Neural cell (in vitro differentiated cells): Measurements from ENCODE around the gene FBXO46. TPM values are rescaled to one million over a fixed set of nuclear protein-coding genes. Genes with fewer than 3 reads are reported as not detected.

Experiments used
- H2AFZ ChIP-seq: fragments of 200-600, 300-800 bp; sonication (generic), shearing (Covaris generic); 2 replicates; pipeline ENCODE4 v1.6.0; 2014; ENCODE audit warnings: low read depth, mild to moderate bottlenecking, antibody characterized with exemption, low read length, moderate library complexity
- H3F3A ChIP-seq: fragments of 200-600 bp; shearing (Covaris generic); 2 replicates; pipeline ENCODE4 v1.6.1; 2016; ENCODE audit warnings: mild to moderate bottlenecking, moderate library complexity, mixed read lengths, antibody characterized with exemption, low read length; ENCODE audit not compliant: insufficient read depth, poor library complexity, severe bottlenecking
- H3K27ac ChIP-seq: fragments of 200-600, 300-800 bp; sonication (generic), shearing (Covaris generic); 2 replicates; pipeline ENCODE4 v1.5.1; 2014; ENCODE audit warnings: mild to moderate bottlenecking, low read length, moderate library complexity
- H3K27me3 ChIP-seq: fragments of 300-800, 200-600 bp; sonication (generic), shearing (Covaris generic); 2 replicates; pipeline ENCODE4 v1.6.0; 2014; ENCODE audit warnings: mild to moderate bottlenecking, low read depth, low read length, moderate library complexity; ENCODE audit not compliant: insufficient read depth
- H3K36me3 ChIP-seq: fragments of 300-800, 200-600 bp; sonication (generic), shearing (Covaris generic); 2 replicates; pipeline ENCODE4 v1.5.1; 2014; ENCODE audit warnings: mild to moderate bottlenecking, antibody characterized with exemption, low read length, moderate library complexity; ENCODE audit not compliant: insufficient read depth
- H3K4me2 ChIP-seq: fragments of 300-800, 200-600 bp; sonication (generic), shearing (Covaris generic); 2 replicates; pipeline ENCODE4 v1.6.0; 2014; ENCODE audit warnings: mild to moderate bottlenecking, low read length
- H3K4me3 ChIP-seq: fragments of 300-800, 200-600 bp; sonication (generic), shearing (Covaris generic); 2 replicates; pipeline ENCODE4 v1.5.1; 2014; ENCODE audit warnings: mild to moderate bottlenecking, low read length, moderate library complexity
- H3K79me2 ChIP-seq: fragments of 200-600 bp; shearing (Covaris generic); replicated peaks from 2 replicates; pipeline ENCODE4 v1.6.0; 2014; ENCODE audit warnings: mild to moderate bottlenecking, low read length, moderate library complexity; ENCODE audit not compliant: insufficient read depth
- H3K9ac ChIP-seq: fragments of 300-800, 200-600 bp; sonication (generic), shearing (Covaris generic); 2 replicates; pipeline ENCODE4 v1.6.1; 2016; ENCODE audit warnings: mild to moderate bottlenecking, low read length, mixed read lengths
- H3K9me2 ChIP-seq: fragments of 200-600 bp; shearing (Covaris generic); 2 replicates; pipeline ENCODE4 v1.6.1; 2016; ENCODE audit warnings: mild to moderate bottlenecking, low read length, mixed read lengths; ENCODE audit not compliant: insufficient read depth
- H3K9me3 ChIP-seq: fragments of 200-600, 300-800 bp; sonication (generic), shearing (Covaris generic); 2 replicates; pipeline ENCODE4 v1.6.1; 2016; ENCODE audit warnings: mild to moderate bottlenecking, mixed run types, low read length, moderate library complexity, mixed read lengths
- H4K20me1 ChIP-seq: fragments of 200-600 bp; shearing (Covaris generic); 2 replicates; pipeline ENCODE4 v1.6.1; 2016; ENCODE audit warnings: mild to moderate bottlenecking, mixed run types; ENCODE audit not compliant: insufficient read depth
- EP300 ChIP-seq: fragments of 450-650 bp; conservative IDR thresholded peaks from 2 replicates; pipeline ENCODE4 v1.6.1; 2014; ENCODE audit warnings: antibody characterized with exemption, mild to moderate bottlenecking, moderate library complexity; ENCODE audit not compliant: poor library complexity, severe bottlenecking
- EZH2 ChIP-seq: fragments of 200-600, 300-800 bp; shearing (Covaris generic), sonication (generic); IDR thresholded peaks from 2 replicates; pipeline ENCODE4 v1.6.1; 2014; ENCODE audit warnings: antibody characterized with exemption, low read length, borderline replicate concordance, mild to moderate bottlenecking; ENCODE audit not compliant: insufficient read depth, poor library complexity, severe bottlenecking
- MXI1 ChIP-seq: fragments of 450-650 bp; conservative IDR thresholded peaks from 2 replicates; pipeline ENCODE4 v1.6.1; 2014; ENCODE audit warnings: antibody characterized with exemption, mild to moderate bottlenecking; ENCODE audit not compliant: poor library complexity, severe bottlenecking
- POLR2AphosphoS5 ChIP-seq: IDR thresholded peaks from 2 replicates; pipeline ENCODE4 v1.6.1; 2012
- RAD21 ChIP-seq: fragments of 450-650 bp; conservative IDR thresholded peaks from 2 replicates; pipeline ENCODE4 v1.6.1; 2014; ENCODE audit warnings: antibody characterized with exemption, mild to moderate bottlenecking, moderate library complexity
- SMC3 ChIP-seq: fragments of 450-650 bp; conservative IDR thresholded peaks from 2 replicates; pipeline ENCODE4 v1.6.1; 2014; ENCODE audit warnings: antibody characterized with exemption, mild to moderate bottlenecking, moderate library complexity; ENCODE audit not compliant: poor library complexity
- TAF1 ChIP-seq: IDR thresholded peaks from 2 replicates; pipeline ENCODE4 v1.6.1; 2012; ENCODE audit warnings: low read depth
- polyA plus RNA-seq: library from polyadenylated mRNA; depleted of rRNA; stranded (reverse); fragments of >200 nt; gene quantifications from 2 replicates; pipeline ENCODE4 v1.2.3, GENCODE V29; 2014
- TF ChIP-seq, protein P1 (sequence below): fragments of 450-650 bp; IDR thresholded peaks from 2 replicates; pipeline ENCODE4 v1.5.1; 2014; ENCODE audit warnings: antibody characterized with exemption, mild to moderate bottlenecking, moderate library complexity; ENCODE audit not compliant: poor library complexity, severe bottlenecking
- TF ChIP-seq, protein P2 (sequence below): IDR thresholded peaks from 2 replicates; pipeline ENCODE4 v1.6.1; 2012; ENCODE audit warnings: borderline replicate concordance

FBXO46 gene
- polyA plus RNA-seq, 1 donor from 2014 or later: 12.5 TPM

DNA sequence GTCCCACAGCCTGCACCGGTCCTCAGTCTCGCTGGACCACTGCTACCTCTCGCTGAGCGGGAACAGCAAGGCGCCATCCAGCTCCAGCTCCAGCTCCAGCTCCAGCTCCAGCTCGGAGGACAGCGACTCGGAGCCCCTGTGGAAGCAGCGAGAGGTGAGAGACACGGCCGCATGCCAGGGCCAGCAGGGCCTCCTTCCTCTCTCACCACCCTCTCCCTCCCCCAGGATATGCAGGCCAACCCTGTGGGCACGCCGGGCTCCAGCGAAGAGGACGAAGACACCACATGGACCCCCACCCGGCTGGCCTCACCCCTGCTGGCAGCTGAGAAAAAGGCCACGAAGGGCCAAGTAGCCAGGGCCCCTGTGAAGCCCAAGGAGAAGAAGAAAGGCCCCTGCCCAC, 31.0 kb upstream of the FBXO46 start:
- Histone ChIP-seq H3K27me3 (no peaks in the 10 kb centered on the region), H3K27ac (no peak overlapping the region), H3K4me2 (no peak overlapping the region), H3K9me2 (no peaks in the 10 kb centered on the region), H2AFZ (no peak overlapping the region), H3K4me3 (no peak overlapping the region), H4K20me1 (no peaks in the 10 kb centered on the region), H3F3A (no peaks in the 10 kb centered on the region), H3K9ac (no peak overlapping the region), H3K9me3 (no peaks in the 10 kb centered on the region), H3K79me2 (no peaks in the 10 kb centered on the region), H3K36me3 (no peaks in the 10 kb centered on the region)
- TF ChIP-seq POLR2AphosphoS5 (no peak), TAF1 (no peak), EP300 (no peak), EZH2 (no peak), RAD21 (no peak), MXI1 (no peak), SMC3 (no peak)
- TF ChIP-seq, protein P1, sequence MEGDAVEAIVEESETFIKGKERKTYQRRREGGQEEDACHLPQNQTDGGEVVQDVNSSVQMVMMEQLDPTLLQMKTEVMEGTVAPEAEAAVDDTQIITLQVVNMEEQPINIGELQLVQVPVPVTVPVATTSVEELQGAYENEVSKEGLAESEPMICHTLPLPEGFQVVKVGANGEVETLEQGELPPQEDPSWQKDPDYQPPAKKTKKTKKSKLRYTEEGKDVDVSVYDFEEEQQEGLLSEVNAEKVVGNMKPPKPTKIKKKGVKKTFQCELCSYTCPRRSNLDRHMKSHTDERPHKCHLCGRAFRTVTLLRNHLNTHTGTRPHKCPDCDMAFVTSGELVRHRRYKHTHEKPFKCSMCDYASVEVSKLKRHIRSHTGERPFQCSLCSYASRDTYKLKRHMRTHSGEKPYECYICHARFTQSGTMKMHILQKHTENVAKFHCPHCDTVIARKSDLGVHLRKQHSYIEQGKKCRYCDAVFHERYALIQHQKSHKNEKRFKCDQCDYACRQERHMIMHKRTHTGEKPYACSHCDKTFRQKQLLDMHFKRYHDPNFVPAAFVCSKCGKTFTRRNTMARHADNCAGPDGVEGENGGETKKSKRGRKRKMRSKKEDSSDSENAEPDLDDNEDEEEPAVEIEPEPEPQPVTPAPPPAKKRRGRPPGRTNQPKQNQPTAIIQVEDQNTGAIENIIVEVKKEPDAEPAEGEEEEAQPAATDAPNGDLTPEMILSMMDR: no peak
- TF ChIP-seq, protein P2, sequence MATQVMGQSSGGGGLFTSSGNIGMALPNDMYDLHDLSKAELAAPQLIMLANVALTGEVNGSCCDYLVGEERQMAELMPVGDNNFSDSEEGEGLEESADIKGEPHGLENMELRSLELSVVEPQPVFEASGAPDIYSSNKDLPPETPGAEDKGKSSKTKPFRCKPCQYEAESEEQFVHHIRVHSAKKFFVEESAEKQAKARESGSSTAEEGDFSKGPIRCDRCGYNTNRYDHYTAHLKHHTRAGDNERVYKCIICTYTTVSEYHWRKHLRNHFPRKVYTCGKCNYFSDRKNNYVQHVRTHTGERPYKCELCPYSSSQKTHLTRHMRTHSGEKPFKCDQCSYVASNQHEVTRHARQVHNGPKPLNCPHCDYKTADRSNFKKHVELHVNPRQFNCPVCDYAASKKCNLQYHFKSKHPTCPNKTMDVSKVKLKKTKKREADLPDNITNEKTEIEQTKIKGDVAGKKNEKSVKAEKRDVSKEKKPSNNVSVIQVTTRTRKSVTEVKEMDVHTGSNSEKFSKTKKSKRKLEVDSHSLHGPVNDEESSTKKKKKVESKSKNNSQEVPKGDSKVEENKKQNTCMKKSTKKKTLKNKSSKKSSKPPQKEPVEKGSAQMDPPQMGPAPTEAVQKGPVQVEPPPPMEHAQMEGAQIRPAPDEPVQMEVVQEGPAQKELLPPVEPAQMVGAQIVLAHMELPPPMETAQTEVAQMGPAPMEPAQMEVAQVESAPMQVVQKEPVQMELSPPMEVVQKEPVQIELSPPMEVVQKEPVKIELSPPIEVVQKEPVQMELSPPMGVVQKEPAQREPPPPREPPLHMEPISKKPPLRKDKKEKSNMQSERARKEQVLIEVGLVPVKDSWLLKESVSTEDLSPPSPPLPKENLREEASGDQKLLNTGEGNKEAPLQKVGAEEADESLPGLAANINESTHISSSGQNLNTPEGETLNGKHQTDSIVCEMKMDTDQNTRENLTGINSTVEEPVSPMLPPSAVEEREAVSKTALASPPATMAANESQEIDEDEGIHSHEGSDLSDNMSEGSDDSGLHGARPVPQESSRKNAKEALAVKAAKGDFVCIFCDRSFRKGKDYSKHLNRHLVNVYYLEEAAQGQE: no peak

DNA sequence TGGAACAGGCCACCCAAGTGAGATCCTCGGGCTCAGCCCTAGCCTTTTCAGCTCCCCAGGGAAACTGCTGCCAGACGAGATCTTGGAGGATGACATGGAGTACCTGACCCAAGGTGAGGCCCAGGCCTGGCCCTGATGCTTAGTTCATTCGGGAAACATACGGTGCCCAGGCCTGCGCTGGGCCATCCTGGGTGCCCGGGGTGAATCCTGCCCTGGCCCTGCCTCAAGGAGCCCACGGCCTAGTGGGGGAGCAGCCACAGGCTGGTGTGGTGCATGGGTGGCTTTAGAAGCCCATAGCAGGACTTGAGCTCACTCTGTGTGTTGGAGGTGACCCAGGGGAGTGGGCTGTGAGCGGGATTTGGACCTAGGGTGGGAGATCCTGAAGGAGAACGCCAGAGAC, 28.2 kb upstream of the FBXO46 start:
- H3K9me3 ChIP-seq: no peaks in the 10 kb centered on the region

DNA sequence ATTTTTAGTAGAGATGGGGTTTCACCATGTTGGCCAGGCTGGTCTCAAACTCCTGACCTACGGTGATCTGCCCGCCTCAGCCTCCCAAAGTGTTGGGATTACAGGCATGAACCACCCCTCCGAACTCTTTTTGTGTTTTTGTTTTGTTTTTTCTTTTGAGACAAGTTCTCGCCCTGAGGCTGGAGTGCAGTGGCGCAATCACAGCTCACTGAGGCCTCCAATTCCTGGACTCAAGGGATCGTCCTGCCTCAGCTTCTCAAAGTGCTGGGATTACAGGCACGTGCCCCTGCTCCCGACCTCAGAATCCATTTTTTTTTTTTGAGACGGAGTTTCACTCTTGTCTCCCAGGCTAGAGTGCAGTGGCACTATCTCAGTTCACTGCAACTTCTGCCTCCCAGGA, 27.0 kb upstream of the FBXO46 start:
- H3K9me2 ChIP-seq: no peaks in the 10 kb centered on the region
- no peaks in the 10 kb centered on the region for H4K20me1 ChIP-seq
- no peak overlapping the region for H3K27ac ChIP-seq
- no peaks in the 10 kb centered on the region for H3K36me3 ChIP-seq
- no peak overlapping the region for H3K9ac ChIP-seq
- H3K27me3 ChIP-seq: no peaks in the 10 kb centered on the region
- H3K9me3 ChIP-seq: no peaks in the 10 kb centered on the region
- TF ChIP-seq TAF1 (no peak), POLR2AphosphoS5 (no peak)
- no peak overlapping the region for H2AFZ ChIP-seq
- H3F3A ChIP-seq: no peaks in the 10 kb centered on the region
- H3K4me2 ChIP-seq: no peak overlapping the region
- H3K4me3 ChIP-seq: no peak overlapping the region
- no peaks in the 10 kb centered on the region for H3K79me2 ChIP-seq

More for the DNA sequence above, 28.2 kb upstream of the FBXO46 start:
- Histone ChIP-seq H3K4me3 (no peak overlapping the region), H2AFZ (no peak overlapping the region), H3K9ac (no peak overlapping the region), H3F3A (no peaks in the 10 kb centered on the region), H3K27me3 (no peaks in the 10 kb centered on the region), H3K4me2 (no peak overlapping the region), H3K27ac (no peak overlapping the region), H3K79me2 (no peaks in the 10 kb centered on the region), H3K9me2 (no peaks in the 10 kb centered on the region), H4K20me1 (no peaks in the 10 kb centered on the region), H3K36me3 (no peaks in the 10 kb centered on the region)
- TF ChIP-seq EP300 (no peak), TAF1 (no peak)
